Nephron (organoid): ENCODE results near the gene NRP2.

Experiments used
- H3K27ac Mint-ChIP-seq, 3 experiments: 2 replicates each; pipeline ENCODE4 v1.8.0; 2020; ENCODE audit warnings: mixed read lengths in 3 of 3, mild to moderate bottlenecking in 2 of 3, moderate library complexity in 1 of 3
- H3K27me3 Mint-ChIP-seq: 2 replicates; pipeline ENCODE4 v1.8.0; 2021; ENCODE audit warnings: low read depth, mild to moderate bottlenecking, moderate library complexity, mixed read lengths
- H3K36me3 Mint-ChIP-seq: 2 replicates; pipeline ENCODE4 v1.8.0; 2020; ENCODE audit warnings: low read depth, mixed read lengths
- H3K4me1 Mint-ChIP-seq: 2 replicates; pipeline ENCODE4 v1.8.0; 2020; ENCODE audit warnings: mixed read lengths
- H3K4me3 Mint-ChIP-seq, 3 experiments: 2 replicates each; pipeline ENCODE4 v1.8.0; 2020; ENCODE audit warnings: mild to moderate bottlenecking in 3 of 3, mixed read lengths in 3 of 3, moderate library complexity in 2 of 3
- H3K9me3 Mint-ChIP-seq: 2 replicates; pipeline ENCODE4 v1.8.0; 2020; ENCODE audit warnings: mixed read lengths
- TF ChIP-seq, protein P1 (sequence below), 3 experiments: fragments of 200-600 bp; sonication (generic); IDR thresholded peaks; one replicate each; pipeline ENCODE4 v1.5.0; 2021; ENCODE audit warnings: antibody characterized with exemption in 3 of 3; ENCODE audit not compliant: unreplicated experiment in 3 of 3

The NRP2 gene, protein sequence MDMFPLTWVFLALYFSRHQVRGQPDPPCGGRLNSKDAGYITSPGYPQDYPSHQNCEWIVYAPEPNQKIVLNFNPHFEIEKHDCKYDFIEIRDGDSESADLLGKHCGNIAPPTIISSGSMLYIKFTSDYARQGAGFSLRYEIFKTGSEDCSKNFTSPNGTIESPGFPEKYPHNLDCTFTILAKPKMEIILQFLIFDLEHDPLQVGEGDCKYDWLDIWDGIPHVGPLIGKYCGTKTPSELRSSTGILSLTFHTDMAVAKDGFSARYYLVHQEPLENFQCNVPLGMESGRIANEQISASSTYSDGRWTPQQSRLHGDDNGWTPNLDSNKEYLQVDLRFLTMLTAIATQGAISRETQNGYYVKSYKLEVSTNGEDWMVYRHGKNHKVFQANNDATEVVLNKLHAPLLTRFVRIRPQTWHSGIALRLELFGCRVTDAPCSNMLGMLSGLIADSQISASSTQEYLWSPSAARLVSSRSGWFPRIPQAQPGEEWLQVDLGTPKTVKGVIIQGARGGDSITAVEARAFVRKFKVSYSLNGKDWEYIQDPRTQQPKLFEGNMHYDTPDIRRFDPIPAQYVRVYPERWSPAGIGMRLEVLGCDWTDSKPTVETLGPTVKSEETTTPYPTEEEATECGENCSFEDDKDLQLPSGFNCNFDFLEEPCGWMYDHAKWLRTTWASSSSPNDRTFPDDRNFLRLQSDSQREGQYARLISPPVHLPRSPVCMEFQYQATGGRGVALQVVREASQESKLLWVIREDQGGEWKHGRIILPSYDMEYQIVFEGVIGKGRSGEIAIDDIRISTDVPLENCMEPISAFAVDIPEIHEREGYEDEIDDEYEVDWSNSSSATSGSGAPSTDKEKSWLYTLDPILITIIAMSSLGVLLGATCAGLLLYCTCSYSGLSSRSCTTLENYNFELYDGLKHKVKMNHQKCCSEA

DNA sequence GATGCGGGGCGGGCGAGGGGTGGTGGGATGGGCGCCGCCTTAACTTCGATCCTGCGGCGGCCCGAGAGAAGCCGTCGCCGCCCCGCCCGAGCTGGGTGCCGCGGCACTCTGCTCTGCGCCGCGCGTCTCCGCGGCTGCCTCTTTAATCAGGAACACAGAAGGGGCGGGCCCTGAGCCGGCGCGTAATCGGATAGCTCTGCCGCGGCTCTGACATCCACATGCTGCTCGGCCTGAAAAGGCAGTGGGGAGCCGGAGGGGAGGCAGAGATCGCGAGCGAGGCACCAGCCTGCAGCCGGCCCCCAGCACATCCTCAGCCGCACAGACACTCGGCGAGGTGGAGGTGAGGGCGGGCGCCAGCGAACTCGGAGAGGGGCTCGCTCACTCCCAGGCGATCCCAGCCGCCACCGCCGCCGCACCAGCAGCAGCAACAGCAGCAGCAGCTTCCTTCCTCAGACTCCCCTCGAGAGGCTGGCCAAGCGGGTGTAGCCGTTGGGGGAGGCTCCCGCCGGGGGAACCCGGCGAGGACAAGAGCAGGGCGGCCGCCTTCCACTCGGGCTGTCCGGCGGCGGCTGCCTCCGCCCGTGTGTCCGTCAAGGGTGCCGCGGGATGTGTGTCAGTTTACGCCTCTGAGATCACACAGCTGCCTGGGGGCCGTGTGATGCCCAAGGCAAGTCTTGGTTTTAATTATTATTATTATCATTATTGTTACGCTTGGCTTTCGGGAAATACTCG, at the start of gene NRP2:
Gene NRP2, plus strand, starts transcription at position 263 of the 732 bp plus-strand sequence. CDS start 790 bp downstream, outside the sequence.
- peak within 1 kb of the TSS; percentile 92 to 98 (median 93) for H3K4me3 Mint-ChIP-seq
- TF ChIP-seq, protein P1, sequence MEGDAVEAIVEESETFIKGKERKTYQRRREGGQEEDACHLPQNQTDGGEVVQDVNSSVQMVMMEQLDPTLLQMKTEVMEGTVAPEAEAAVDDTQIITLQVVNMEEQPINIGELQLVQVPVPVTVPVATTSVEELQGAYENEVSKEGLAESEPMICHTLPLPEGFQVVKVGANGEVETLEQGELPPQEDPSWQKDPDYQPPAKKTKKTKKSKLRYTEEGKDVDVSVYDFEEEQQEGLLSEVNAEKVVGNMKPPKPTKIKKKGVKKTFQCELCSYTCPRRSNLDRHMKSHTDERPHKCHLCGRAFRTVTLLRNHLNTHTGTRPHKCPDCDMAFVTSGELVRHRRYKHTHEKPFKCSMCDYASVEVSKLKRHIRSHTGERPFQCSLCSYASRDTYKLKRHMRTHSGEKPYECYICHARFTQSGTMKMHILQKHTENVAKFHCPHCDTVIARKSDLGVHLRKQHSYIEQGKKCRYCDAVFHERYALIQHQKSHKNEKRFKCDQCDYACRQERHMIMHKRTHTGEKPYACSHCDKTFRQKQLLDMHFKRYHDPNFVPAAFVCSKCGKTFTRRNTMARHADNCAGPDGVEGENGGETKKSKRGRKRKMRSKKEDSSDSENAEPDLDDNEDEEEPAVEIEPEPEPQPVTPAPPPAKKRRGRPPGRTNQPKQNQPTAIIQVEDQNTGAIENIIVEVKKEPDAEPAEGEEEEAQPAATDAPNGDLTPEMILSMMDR (IDR thresholded peaks at IDR 0.05; ENCODE audit: unreplicated experiment in 3 of 3), result no peak
- H3K36me3 Mint-ChIP-seq, result no peaks in the 10 kb centered on the region
- H3K27me3 Mint-ChIP-seq, result peaks cover 28% of the 10 kb centered on the region
- H3K9me3 Mint-ChIP-seq, result no peaks in the 10 kb centered on the region
- H3K4me1 Mint-ChIP-seq, result peaks cover 61% of the 10 kb centered on the region
- peak within 1 kb of the TSS; percentile 80 to 92 (median 91) for H3K27ac Mint-ChIP-seq

DNA sequence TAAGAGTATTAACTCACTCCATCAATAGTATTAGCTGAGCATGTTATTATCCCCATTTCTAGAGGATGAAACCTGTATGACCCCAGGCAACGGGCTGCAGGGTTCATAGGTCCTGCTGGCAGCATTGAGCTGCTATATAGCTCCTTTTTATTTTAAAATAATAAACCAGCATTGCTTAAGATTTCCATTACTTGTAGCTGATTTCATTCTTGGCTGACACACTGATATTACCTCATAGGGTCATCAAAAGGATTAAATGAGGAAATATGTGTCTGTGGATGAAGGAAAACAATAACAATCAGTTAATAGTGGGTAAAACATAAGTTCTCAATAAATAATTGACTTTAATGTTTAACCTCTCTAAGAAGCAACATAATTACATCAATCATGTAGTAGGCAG, 48.3 kb upstream of the NRP2 start:
- Mint-ChIP-seq H3K4me3 (no peak overlapping the region), H3K27me3 (peaks cover 8% of the 10 kb centered on the region), H3K36me3 (no peaks in the 10 kb centered on the region), H3K4me1 (peaks cover 8% of the 10 kb centered on the region), H3K27ac (no peak overlapping the region), H3K9me3 (peaks cover 8% of the 10 kb centered on the region)
- TF ChIP-seq, protein P1 (IDR thresholded peaks at IDR 0.05; ENCODE audit: unreplicated experiment in 3 of 3), result no peak

DNA sequence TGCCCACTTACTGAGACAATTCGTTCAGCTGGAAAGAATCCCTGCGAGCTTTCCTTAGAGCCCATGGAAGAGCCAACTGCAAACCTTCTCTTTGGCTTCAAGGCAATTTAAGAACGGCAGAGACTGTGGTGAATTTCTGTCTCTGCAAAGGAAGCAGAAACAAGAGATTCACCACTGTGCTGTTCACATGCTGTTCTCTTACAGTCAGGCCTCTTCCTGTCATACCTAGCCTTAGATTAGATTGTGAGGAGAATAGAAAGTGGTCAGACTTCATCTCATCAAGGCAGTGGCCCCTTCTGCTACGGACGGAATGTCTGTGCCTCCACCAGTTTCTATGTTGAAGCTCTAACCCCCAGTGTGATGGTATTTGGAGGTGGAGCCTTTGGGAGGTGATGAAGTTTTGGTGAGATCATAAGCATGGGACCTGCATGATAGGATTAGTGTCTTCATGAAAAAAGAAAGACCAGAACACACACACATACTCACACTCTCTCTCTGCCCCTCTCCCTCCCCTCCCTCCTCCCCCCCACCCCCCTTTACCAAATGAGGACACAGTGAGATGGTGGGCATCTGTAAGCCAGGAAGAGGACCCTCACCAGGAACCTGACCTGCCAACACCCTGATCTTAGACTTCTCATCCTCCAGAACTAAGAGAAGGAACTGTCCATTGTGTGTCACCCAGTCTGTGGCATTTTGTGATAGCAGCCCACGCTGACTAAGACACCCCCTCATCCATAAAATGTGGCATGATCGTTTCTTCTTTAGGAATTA, 45.6 kb upstream of the NRP2 start:
- H3K9me3 Mint-ChIP-seq, result peaks cover 15% of the 10 kb centered on the region

DNA sequence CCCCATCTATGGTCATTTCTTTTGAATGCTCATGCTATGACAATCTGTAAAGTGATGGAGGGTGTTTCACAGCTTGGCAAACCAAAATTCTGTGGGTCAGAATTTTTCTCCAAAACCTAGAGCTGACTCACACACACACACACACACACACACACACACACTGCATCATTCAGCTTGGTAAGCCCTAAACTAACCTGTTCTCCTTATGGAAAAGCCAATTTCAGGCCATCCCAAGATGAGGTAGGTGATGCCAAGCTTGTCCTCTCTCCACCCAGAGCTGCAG, 45.0 kb upstream of the NRP2 start:
- peaks cover 8% of the 10 kb centered on the region for H3K27me3 Mint-ChIP-seq
- no peaks in the 10 kb centered on the region for H3K36me3 Mint-ChIP-seq
- no peak overlapping the region for H3K4me3 Mint-ChIP-seq
- TF ChIP-seq, protein P1 (IDR thresholded peaks at IDR 0.05; ENCODE audit: unreplicated experiment in 3 of 3), result no peak
- no peaks in the 10 kb centered on the region for H3K4me1 Mint-ChIP-seq
- peaks cover 15% of the 10 kb centered on the region for H3K9me3 Mint-ChIP-seq
- H3K27ac Mint-ChIP-seq, result no peak overlapping the region

More for the DNA sequence above, 45.6 kb upstream of the NRP2 start:
- Mint-ChIP-seq H3K4me3 (no peak overlapping the region), H3K27me3 (peaks cover 8% of the 10 kb centered on the region), H3K27ac (no peak overlapping the region), H3K4me1 (no peaks in the 10 kb centered on the region), H3K36me3 (no peaks in the 10 kb centered on the region)
- TF ChIP-seq, protein P1 (IDR thresholded peaks at IDR 0.05; ENCODE audit: unreplicated experiment in 3 of 3), result no peak

DNA sequence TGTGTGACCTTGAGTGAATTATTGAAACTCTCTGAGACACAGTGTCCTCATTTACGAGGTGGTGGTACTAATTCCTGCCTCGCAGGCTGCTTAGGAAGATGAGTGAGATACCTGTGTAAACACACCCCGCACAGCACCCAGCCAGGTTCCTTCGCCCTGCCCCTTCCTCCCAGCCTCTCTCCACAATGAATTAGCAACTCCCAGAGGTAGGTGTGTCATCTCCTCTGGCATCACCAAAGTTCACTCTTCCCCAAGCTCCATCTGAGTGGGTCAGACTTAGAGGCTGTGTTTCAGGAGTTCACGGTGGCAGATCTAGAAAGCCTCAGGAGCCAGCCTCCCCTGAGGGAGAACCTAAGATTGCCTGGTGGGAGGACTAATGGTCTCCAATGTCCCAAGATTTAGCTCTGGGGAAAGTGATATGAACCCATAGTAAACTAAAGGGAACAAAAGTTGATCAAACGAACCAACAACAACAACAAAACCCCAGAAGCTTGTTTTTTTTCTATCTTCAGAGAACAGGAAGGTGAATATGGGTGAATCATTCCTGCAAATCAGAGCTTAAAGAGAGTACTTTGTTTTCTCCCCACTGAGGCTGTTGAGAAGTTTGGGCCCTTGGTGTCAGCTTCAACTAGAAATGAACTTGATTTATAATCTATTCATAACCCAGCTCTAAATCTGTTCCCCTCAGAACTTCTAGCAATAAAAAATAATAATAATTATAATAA, 44.4 kb upstream of the NRP2 start:
- Mint-ChIP-seq H3K4me3 (no peak overlapping the region), H3K36me3 (no peaks in the 10 kb centered on the region), H3K27me3 (peaks cover 8% of the 10 kb centered on the region), H3K4me1 (peaks cover 5% of the 10 kb centered on the region), H3K27ac (no peak overlapping the region), H3K9me3 (peaks cover 13% of the 10 kb centered on the region)
- TF ChIP-seq, protein P1 (IDR thresholded peaks at IDR 0.05; ENCODE audit: unreplicated experiment in 3 of 3), result no peak
